T-helper 1 cell treated with Interleukin-12 subunit alpha and Interleukin-12 subunit beta and Interleukin-4 antibody, amounts not matched to agents 30 ng/mL and 1 ng/mL, for 36 hours (primary cell): ENCODE measurements around the gene HNRNPUL1. TPM values are rescaled to one million over a fixed set of nuclear protein-coding genes. Genes with fewer than 3 reads are reported as not detected.

Source experiments
- intact Hi-C: fragments of 100-400 bp; cut with micrococcal nuclease; formaldehyde crosslinking; loops from one replicate; pipeline ENCODE4 v1.15.1; 2024
- total RNA-seq: library from RNA; stranded (reverse); gene quantifications from 2 replicates; pipeline ENCODE4 v1.2.3, GENCODE V29; 2022

Gene HNRNPUL1
- total RNA-seq, 1 donor from 2014 or later, result 297 TPM

DNA sequence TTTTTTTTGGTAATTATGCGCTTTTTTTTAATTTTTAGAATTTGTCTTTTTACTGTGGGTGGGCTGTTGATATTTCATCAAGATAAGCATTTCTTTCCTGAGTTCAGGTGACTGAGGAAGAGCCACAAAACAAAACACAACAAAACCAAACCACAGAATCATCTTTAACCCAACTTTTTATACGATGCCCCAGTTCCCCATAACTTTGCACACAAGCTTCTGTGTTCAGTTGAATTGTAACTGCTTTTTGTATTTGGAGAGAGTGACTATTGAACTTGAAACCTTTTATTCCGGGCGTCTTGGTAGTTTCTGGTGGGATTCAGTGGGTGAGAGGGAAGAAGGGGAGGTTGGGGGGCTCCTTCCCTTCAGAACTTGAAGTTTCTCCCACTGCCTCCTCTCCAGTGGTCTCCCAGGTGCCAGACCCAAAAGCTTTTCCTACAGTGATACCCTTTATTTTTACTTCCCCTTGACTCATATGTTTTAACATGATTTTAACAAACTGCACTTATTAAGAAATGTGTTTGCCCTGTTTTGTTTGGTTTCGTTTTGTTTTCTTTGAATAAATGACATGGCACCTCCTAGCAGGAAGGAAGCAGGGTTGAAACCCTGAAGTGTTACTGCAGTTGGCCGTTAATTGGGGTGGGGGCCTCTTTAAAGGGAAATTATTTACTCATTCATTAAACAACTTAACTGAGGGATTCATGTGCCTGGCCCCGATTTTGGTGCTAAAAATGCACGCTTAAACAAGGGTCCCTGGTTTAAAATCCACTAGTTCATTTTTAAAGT, 43.1 kb downstream of the HNRNPUL1 start:
- intact Hi-C loops, result loop anchor here (5.0 kb wide), 3 partner anchors 245 to 505 kb away; no protein-coding TSS in a partner anchor

DNA sequence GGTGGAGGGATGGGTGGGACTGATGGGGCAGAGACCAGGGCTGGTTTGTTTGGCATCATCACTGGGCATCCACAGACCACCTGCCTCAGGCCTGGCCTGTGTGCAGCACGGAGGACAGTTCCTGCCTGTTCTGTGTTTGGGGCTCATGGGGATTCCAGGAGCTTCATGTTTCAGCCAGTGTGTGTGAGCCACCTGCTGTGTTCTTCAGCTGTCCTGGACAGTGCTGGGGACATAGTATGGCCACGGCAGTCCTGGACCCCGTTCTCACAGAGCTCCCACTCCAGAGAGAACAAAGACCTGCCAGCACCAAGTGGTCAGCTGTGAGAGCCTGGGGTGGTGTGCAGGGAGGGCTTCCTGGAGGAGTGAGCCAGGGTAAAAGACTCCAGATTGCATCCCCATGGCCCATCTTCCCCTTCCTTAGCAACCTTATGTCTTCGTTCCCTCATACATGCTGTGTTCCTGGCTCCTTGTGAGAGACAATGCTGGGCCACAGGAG, 43.8 kb downstream of the HNRNPUL1 start:
- intact Hi-C loops, result loop anchor here (1.0 to 5.0 kb wide), 12 partner anchors 19 to 645 kb away; no protein-coding TSS in a partner anchor

DNA sequence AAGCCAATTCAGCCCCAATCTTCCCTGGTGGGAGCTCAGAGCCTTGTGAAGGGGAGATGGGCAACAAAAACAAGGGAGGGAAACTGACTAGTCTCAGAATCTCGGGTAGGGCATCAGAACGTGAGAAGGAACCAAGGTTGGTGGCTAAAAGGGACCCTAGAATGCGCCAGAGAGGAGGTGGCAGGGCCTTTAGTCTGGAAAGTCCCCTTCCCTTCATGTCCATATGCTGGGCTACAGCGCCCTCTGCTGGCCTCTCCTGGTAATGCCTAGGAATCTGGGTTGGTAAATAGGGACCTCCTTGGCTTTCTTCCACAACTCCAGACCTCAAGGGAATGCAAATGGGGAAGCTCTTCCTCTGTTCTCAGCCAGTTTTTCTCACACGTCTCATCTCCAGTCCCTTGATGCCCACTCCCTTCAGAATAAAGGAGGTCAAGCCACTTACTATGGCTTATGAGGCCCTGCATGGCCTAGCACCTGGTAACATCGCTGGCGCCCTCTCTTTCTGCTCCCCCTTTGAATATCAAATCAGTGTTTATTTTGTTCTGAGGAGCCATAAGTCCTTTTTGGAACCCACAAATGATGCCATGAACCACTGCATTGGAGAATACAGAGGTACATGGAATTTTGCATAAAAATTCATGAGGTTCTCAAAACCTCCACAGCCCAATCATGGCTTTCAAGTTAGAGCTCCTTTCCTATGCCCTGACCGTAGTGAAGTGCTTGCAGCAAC, 44.4 kb downstream of the HNRNPUL1 start:
- intact Hi-C loops, result loop anchor here (1.0 to 5.0 kb wide), 12 partner anchors 19 to 645 kb away; no protein-coding TSS in a partner anchor

GRCh38 chr19:41309180-41310032, 45.2 kb downstream of the HNRNPUL1 start:
- intact Hi-C loops, result loop anchor here (1.0 to 5.0 kb wide), 5 partner anchors 42 to 507 kb away; no protein-coding TSS in a partner anchor

- intact Hi-C loops, result loop anchor here (1.0 kb wide), 1 partner anchor 41 kb away; no protein-coding TSS in a partner anchor
Observed at GRCh38 chr19:41310033-41310831, 46.1 kb downstream of the HNRNPUL1 start, which contains the start of gene CCDC97. CCDC97 (plus strand) TSS chr19:41310172; CDS start chr19:41310311, 139 bp downstream.

DNA sequence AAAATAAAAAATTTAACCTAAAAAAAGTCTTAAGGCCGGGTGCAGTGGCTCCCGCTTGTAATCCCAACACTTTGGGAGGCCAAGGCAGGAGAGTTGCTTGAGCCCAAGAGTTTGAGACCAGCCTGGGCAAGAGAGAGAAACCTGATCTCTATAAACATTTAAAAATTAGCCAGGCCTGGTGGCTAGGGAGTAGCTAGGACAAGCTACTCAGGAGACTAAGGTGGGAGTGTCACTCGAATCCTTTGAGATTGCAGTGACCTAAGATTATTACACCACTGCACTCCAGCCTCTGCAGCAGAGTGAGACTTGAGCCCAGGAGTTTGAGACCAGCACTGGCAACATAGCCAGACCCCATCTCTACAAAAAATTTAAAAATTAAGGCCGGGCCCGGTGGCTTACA, 46.9 kb downstream of the HNRNPUL1 start:
- intact Hi-C loops, result no loop called here

DNA sequence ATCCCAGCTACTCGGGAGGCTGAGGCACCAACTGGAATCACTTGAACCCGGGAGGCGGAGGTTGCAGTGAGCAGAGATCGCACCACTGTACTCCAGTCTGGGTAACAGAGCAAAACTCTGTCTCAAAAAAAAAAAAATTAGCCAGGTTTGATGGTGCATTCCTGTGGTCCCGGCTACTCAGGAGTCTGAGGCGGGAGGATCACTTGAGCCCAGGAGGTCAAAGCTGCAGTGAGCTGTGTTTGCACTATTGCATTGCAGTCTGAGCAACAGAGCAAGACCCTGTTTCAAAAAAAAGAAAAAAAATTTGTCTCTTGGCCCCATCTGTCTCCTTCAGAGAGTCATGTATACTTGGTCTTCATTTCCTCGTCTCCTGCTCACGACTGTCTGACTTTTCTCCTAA, 47.4 kb downstream of the HNRNPUL1 start:
- intact Hi-C loops, result no loop called here

GRCh38 chr19:41316306-41316920, 52.2 kb downstream of the HNRNPUL1 start:
- intact Hi-C loops, result no loop called here

DNA sequence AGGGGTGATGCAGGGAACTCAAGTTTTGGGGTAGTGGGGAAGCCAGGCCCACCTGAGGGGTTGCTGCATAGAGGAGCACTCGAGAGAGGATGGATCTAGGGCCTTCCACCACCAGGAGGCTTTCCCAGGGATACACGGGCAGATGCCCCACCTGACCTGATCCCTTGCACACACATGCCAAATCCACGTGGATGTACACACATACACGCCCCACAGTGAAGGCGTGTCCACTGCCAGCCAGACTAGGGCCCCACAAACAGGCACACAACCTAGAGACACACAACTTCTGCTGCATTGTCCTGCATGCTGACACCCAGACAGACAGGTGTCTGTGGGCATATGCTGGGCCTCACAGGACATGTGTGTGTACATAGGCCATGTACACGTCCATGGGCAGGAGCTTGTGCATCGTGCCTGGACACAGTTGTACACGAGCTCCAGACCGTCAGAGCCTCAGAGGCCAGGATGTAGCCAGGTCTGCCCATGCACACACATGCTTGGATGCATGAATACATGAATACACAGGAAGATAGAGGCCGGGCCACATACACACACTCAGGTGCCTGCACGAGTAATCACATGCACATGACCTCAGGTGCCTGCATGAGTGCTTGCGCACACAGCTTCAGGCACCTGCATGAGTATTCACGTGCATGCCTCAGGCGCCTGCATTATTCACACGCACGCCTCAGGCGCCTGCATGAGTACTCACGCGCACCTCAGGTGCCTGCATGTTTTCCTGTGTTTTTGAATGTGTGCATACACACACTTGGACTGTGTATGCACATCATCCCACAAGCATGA, 54.7 kb downstream of the HNRNPUL1 start:
- intact Hi-C loops, result no loop called here

GRCh38 chr19:41319500-41320184, 55.5 kb downstream of the HNRNPUL1 start:
- intact Hi-C loops, result no loop called here

DNA sequence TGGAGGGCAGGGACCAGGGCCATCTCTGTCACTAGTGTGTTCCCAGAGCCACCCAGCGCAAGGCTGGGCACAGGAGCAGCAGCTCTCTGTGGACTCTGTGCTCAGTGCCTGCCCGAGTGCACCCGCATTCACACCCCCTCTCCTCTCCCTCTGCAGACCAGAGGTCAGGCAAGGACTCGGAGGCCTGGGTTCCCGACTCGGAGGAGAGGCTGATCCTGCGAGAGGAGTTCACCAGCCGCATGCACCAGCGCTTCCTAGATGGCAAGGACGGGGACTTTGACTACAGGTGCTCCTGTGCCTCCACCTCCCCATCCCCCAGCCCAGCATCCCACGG, 56.0 kb downstream of the HNRNPUL1 start:
- intact Hi-C loops, result no loop called here

DNA sequence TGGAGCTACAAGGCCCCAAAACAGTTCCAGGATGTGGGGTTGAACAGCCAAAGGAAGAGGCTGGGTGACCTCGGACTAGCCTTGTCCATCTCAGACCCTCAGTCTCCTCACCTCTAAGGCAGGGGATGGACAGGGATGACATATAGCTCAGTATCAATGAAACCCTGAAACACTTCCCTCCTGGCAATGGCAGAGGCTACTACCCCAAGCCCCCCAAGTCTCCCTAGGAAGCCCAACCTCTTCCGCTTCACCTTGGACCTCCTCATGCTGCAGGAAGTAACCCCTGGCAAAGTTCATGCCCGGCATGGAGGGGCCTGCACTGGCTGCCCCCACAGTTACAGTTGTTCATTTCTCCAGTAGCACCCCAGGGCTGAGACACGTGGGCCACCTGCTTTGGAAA, 56.4 kb downstream of the HNRNPUL1 start:
- intact Hi-C loops, result no loop called here

GRCh38 chr19:41321204-41321599, 57.0 kb downstream of the HNRNPUL1 start:
- intact Hi-C loops, result no loop called here

DNA sequence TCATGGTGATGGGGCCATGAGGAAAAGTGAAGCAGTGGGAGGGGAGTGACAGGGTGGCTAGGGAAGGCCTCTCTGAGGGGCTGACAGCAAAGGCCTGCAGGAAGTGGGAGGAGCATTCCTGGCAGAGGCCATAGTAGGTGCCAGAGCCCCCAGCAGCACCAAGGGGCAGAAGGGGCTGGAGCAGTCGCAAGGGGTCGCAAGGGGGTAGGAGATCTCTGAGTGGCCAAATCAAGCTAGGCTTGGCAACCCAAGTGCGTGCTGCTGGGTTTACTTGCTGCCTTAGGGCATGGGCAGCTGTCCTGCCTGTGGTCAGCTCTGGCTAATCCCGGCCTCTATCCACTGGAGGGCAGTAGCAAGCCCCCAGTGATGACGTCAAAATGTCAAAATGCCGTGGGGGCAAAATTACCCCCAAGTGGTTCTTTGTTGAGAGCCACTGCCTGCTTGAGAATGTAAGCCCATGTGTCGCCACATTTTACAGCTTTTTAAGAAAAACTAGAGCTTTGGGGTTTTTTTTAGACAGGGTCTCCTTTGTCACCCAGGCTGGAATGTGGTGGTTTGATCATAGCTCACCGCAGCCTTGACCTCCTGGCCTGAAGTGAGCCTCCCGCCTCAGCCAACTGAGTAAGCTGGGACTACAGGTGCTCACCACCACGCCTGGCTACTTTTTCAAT, 57.6 kb downstream of the HNRNPUL1 start:
- intact Hi-C loops, result no loop called here

DNA sequence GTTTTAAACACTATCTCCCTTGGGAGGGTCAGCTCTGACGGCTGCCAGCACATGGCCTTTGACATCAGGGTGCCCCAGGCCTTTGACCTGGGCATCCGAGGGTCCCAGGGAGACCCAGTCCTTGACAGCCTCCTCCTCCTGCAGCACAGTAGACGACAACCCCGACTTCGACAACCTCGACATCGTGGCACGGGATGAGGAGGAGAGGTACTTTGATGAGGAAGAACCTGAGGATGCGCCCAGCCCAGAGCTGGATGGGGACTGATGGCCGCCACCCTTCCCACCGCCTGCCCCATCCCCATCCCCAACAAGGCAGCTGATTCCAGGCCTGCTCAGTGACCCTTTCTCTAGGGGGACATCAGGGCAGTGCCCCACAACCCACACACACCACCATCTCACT, 58.3 kb downstream of the HNRNPUL1 start:
- intact Hi-C loops, result no loop called here

DNA sequence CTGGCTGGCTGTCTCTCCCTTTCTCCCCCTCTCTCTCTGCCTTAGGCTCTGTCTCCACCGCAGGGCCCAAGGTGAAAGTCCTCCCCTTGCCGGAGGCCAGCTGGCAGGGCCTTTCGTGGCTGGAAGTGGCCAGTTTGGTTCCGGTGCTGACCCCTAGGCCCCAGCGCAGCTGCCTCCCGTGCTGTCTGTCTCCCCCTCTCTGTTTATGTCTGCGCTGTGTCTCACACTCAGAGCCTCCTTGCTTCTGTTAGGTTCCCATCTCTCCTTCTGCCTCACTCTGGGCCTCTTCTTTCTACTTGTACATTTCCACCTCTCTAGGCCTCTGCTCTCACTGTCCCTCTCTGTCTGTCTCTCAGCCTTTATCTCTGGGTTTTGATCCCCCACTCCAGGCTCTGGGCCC, 58.9 kb downstream of the HNRNPUL1 start:
- intact Hi-C loops, result no loop called here

GRCh38 chr19:41323430-41324125, 59.4 kb downstream of the HNRNPUL1 start:
- intact Hi-C loops, result no loop called here
